Activated CD4-positive, alpha-beta T cell treated with anti-CD3 and anti-CD28 coated beads, Interleukin-2, amount 50 U/mL, for 24 hours (primary cell): ENCODE results near the gene SIGLEC9.
"Not testable (repeated sequence)": the region's sequence is repeated elsewhere in the genome, so short reads cannot be mapped to it uniquely, and the experiment has no call there.

Source experiments
- DNase-seq, 2 donors: peaks; one replicate each; pipeline ENCODE4 v3.0.0-alpha.2; 2020; ENCODE audit warnings: low read depth in 1 of 2, low spot score in 1 of 2

Gene SIGLEC9

DNA sequence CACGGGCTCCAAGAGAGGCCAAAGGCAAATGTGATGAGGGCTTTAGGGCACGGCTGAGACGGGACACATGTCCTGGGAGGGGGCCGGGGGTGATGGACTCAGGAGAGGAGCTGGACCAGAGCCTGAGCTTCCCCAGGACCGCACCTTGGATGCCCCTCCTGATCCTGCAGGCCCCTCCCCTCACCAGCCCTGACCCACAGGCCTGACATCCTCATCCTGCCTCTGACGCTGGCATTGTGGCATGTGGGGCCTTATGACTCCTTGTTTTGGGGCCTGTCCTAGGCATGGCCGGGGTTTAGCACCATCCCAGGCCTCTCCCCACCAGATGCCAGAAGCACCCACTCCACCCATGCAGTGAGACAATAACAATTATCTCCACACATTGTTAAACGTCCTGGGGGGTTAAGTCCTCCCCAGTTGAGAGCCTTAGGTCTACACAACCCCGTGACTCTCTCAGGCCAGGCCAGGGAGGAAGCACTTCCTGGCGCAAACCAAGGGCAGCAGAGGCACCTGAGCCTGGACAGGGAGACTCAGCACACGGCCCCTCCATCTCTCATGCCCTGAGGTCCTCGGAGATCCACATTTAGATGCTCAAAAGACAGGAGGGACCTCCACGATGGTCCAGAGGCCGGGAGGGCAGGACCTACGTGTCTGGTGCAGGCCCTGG, 18.2 kb downstream of the SIGLEC9 start:
- not testable (repeated sequence) for DNase-seq

DNA sequence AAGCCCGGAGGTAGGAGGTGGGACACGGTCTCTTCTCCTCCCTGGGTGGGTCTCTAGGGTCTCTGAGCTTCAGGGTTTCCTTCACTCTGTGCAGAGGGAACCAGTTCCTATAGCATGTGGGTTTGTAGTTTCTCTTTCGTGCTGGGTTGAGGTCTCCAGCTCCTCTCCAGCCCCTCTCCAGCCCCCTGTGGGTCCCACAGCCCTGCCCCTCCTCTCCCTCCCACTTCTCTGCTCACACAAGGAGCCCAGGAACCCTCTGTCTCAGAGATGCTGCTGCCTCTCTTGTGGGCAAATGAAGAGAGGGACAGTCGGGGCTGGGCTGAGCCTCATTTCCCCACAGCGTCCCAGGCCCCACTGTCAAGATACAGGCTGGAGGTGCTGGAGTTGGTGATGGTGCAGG, 18.8 kb downstream of the SIGLEC9 start:
- no peak for DNase-seq

DNA sequence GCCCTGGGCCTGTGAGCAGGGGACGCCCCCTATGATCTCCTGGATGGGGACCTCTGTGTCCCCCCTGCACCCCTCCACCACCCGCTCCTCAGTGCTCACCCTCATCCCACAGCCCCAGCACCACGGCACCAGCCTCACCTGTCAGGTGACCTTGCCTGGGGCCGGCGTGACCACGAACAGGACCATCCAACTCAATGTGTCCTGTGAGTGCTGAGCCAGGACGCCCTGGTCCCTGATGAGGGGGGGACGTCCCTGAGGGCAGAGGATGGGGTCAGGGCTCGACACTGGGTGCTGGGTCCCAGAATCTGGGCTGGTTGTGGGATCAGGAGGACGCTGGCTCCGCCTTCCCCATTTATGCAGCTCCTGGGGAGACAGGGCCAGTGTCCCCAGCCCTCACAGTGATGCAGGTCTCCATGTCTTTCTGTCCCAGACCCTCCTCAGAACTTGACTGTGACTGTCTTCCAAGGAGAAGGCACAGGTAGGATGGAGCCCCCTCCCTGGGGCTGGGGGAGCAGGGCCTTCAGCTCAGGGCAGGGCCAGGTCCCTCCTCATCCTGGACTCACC, 19.9 kb downstream of the SIGLEC9 start:
- DNase-seq: no peak

DNA sequence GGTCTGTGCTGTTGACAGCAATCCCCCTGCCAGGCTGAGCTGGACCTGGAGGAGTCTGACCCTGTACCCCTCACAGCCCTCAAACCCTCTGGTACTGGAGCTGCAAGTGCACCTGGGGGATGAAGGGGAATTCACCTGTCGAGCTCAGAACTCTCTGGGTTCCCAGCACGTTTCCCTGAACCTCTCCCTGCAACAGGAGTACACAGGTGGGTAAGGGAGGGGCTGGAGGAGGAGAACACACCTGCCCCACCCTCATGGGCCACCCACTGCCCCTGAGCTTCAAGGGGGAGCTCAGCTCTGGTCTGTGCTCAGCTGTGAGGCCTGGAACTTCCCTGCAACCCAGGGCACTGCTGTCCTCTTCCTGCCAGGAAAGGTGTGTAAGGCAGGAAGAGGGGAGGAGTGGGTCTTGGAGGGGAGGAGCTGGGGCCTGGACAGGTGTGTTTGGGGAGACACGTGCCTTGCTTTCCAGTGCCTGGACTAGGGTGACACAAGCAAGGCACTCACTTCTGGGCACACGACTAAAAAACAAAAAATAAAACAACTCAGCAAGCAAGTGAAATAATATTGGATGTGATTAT, 21.3 kb downstream of the SIGLEC9 start:
- DNase-seq: no peak

DNA sequence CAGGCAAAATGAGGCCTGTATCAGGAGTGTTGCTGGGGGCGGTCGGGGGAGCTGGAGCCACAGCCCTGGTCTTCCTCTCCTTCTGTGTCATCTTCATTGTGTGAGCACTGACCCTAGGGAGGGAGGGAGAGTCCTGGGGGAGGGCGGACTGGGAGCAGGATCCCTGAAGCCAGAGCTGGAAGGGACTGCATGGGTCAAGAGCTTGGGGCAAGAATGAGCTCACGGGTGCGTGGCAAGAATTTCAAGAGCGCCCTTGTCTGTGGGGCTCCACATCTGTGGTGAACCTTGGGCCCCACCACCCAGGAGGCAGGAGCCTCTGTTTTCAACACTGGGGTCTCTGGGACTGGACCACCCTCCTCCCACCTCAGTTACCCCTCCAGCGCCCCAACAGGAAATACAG, 22.0 kb downstream of the SIGLEC9 start:
- no peak for DNase-seq

DNA sequence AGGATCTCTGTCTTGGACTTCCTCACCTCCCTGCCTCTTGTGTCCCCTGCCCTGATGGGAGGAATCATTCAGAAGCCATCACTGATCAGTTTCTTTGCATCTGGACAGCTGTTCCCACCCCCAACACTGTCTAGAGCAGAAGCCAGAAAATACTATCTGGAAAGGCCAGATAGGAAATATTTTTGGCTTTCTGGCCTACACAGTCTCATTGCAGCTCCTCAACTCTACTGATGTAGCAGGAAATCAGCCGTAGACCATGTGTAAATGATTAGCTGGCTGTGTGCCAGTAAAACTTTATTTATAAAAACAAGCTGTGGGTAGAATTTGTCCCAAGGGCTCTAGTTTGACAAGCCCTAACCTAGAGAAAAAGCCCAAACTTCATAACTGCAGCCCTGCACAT, 23.0 kb downstream of the SIGLEC9 start:
- DNase-seq: no peak

DNA sequence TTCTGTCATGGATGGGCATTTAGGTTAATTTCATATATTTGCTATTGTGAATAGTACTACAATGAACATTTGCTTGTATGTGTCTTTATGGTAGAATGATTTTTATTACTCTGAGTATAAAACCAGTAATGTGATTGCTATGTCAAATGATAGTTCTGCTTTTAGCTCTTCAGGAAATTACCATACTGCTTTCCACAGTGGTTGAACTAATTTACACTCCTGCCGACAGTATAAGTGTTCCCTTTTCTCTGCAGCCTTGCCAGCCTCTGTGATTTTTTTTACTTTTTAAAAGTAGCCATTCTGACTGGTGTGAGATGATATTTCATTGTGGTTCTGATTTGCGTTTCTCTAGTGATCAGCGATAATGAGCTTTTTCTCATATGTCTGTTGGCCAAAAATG, 23.9 kb downstream of the SIGLEC9 start:
- no peak for DNase-seq

DNA sequence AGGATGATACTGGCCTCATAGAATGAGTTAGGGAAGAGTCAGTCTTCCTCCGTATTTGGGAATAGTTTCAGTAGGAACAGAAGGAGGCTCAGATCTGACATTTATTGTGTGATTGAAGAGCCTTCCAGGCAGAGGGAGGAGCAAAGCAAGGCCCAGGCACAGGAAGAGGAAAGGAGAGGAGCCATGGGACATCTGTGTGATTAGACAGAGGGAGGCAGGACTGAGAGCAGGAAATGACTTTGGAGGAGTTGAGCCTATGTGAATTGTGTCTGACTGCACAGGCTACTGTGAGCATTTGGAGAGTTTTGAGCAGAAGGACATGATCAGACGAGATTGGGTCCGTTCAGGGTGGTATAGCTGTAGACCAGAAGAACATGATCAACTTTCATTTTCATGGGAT, 25.9 kb downstream of the SIGLEC9 start:
- DNase-seq: no peak

DNA sequence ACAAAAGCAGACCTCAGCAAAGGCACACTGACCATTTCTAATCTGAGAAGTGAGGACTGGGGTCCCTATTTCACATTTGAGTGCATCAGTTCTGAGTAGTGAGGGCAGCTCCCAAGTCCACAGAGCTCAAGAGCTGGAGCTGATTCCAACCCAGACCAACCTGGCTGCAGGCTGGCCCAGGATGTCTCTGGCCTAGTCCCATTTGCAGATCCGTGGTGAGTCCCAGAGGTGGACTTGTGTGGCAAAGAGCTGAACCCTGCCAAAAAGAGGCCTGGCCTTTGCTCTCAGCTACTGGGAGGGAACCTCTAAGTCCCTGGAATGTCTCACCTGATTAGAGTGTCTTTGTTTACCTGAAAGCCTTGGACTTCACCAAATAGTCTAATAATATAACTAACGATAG, 32.0 kb downstream of the SIGLEC9 start:
- DNase-seq: no peak

DNA sequence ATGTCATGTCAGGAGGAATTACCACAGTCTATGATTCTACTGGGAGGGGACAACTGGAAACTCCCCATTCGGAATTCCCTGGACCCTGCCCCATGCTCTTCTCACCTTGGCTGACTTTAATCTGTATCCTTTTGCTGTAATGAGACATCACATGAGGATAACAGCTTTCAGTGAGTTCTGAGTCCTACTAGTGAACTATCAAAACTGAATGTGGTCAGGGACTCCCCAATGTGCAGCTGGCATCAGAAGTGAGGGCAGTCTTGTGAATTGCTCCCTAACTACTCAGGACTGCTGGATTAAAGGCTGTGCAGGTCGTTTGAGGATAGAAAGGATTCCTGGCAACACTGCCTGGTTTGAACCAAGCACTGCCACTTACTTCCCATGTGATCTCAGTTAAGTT, 32.6 kb downstream of the SIGLEC9 start:
- no peak for DNase-seq

DNA sequence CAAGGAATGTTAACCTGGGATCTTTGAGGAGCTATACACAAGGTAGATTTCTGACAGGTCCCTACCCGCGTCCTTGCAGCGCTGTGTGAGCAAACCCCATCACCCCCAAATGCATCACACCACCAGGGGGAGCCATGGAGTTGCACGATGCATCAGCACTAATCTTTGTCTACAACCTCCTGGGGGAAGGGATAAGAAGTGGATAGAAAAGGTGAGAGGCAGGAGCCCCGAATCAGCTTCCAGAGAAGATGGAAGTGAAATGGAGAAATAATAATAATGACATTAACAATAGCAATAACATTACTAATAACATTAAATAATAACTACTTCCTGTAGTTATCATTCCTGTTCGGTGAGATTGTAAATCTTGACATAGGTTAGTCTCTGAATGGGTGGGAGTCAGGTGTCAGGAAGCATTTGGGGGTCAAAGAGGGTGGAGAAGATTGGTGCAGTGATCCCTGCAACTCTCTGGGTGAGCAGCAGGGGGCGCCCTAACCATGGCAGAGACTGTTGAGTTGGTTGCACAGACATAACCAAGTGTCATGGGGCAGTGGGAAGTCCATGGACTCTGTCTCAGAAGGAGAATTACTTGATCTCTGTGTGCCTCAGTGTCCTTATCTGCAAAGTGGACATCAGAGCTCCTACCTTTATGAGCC, 33.9 kb downstream of the SIGLEC9 start:
- peak; percentile 60 to 74 for DNase-seq

DNA sequence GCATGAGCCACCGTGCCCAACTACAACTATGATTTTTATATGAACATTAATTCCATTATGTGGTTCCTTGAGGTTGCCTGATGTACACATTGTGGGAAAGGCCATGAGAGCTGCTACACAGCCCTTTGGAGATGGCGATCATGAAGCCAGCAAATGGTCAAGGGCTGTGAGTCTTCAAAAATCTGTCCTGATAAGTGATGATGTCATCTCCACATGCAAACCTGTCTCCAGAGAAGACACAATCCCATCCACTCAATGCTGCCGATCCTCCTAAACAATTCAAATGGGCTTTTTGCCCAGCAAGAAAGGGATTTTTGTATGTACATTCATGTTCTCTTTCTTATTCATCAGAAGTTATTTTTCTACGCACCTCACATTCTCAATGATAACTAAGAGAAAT, 35.0 kb downstream of the SIGLEC9 start:
- no peak for DNase-seq

DNA sequence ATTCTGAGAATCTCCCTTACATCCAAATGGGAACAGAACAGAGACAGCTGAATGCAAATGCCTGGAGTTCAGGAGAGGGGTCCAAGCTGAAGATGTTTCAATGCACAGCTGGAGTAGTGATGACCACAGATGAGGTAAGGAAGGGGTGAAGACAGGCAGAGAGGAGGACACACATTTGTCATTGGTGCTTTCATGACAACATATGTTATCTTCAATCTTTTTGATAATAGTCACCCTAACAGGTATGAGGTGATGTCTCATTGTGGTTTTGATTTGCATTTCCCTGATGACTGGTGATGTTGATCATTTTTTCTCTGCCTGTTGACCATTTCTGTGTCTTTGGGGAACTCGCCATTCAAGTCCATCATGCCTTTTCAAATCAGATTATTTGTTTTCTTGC, 36.6 kb downstream of the SIGLEC9 start:
- DNase-seq: no peak

DNA sequence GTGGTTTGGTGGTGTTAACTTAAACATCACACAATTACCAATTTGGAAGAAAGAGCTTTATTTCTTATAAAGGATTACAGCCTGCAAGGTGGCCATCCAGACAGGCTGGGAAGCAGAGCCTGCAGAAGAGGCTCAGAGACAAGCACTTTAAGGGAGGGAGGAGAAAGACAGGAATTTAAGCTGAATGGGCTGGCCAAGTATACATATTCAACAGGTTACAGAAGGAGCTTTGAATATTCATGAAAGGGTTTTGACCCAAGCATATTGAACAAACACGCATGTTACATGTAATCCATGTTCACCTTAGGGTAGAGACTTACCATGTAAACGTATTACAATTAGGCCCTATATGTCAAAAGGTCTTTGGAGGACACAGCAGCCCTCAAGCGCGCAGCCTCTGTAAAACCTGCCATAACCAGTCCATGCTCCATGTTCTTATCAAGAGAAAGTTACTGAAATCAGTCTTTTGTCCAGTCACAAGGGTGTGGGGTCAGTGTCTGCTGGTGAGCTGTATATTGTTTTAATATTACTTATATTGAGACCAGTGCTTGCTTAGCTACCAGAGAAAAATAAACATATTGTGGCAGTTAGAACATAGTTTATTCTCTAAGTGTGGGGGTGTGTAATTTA, 37.3 kb downstream of the SIGLEC9 start:
- DNase-seq: no peak

DNA sequence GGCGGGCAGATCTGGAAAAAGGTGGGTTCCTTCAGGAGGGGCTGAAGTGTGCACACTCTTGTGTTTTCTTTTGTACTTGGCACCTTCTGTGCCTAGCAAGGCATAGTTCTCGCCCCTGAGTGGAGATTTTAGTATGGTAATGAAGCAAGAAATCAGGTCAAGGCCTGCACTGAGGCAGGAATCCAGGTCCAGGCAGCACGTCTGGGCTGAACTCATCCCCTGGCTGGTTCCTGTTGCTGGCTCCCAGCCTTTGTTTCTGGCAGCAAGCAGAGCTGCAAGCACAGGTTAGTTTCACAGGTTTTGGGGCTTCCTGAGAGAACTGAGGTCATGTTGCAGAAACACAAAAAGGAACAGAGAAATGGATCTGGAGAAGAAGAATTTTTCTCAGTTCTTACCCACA, 38.6 kb downstream of the SIGLEC9 start:
- DNase-seq: no peak

DNA sequence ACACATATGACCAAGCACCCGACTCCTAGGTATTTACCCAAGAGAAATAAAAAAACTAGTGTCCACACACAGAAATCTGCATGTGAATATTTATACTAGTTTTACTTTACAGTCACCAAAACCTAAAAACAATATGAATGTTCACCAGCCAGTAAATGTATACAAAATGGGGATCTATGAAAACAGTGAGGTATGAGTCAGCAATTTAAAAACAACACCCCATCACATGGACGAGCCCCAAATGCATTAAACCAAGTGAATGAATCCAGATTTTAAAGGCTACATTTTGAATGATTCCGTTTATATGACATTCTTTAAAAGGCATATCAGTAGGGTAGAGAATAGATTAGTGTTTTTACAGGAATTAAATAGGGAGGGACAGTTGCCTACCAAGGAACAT, 39.5 kb downstream of the SIGLEC9 start:
- DNase-seq: no peak

DNA sequence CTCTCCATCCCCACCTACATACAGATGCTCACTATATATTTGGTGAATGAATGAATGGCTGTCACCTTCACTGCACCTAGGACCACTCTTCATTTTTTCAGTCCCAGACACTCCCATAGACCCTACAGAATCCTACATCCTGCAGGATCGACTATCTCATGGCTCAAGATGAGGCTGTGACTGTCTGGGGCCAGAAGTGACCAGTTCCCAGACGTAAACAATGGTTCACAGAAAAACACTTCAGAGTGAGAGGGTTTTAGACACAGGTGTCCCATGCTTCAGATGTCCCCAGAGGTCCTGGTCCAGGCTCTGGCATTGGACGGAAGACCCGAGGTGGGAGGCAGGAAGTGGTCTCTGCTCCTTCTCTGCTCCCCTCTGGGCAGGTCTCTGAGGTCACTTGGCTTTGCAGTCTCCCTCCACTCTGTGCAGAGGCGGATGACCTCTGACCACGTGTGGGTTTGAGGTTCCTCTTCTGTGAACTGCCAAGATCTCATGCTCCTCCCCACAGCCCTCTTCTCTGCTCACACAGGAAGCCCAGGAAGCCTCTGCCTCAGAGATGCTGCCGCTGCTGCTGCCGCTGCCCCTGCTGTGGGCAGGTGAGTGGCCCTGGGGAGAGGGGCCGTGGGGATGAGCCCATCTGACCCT, 42.3 kb downstream of the SIGLEC9 start:
- no peak for DNase-seq

DNA sequence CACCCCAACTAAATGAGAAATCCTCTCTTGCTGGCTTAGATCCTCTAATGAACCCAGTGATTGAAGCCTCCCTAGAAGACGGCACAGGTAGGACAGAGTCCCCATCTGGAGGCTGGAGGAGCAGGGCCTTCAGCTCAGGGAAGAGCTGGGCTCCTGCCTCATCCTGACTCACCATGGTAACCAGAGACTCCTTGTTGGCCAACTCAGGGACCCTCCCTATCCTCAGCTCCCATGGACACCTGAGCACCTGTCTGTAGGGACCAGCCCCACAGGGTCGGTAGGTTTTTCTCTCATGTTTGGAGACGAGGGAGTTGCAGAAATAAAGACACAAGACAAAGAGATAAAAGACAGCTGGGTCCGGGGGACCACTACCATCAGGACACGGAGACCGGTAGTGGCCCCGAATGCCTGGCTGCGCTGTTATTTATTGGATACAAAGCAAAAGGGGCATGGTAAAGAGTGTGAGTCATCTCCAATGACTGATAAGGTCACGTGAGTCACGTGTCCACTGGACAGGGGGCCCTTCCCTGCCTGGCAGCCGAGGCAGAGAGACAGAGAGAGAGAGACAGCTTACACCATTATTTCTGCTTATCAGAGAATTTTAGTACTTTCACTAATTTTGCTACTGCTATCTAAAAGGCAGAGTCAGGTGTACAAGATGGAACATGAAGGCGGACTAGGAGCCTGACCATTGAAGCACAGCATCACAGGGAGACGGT, 44.0 kb downstream of the SIGLEC9 start:
- DNase-seq: no peak

DNA sequence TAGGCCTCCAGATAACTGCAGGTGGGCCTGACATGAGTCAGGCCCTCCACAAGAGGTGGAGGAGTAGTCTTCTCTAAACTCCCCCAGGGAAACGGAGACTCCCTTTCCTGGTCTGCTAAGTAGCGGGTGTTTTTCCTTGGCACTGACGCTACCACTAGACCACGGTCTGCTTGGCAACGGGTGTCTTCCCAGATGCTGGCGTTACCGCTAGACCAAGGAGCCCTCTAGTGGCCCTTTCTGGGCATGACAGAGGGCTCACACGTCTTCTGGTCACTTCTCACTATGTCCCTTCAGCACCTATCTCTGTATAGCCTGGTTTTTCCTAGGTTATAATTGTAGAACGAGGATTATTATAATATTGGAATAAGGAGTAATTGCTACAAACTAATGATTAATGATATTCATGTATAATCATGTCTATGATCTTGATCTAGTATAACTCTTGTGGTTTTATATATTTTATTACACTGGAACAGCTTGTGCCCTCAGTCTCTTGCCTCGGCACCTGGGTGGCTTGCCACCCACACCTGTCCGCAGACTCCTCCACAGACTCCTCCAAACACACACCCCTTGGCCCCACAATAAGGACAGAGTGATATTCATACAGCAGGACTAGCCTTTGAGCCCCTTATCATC, 44.7 kb downstream of the SIGLEC9 start:
- peak; percentile 46 to 48 for DNase-seq

DNA sequence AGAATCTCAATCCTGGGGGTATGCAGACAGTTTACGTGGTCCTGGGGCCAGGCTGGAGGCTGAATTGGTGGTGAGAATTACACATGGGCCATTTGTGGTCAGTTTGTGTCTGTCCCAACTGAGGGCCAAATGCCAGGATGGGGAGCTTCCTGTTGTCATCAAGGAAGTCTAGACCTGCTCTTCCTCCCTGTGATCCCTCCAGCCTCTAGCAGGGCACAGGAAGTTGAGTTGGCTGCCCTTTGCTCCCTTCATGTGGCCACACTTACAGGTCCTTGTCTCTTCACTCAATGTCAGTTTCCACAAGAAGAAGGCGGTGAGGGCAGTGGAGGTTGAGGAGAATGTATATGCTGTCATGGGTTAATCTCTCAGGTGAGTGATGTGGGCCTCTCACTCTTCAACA, 47.5 kb downstream of the SIGLEC9 start:
- DNase-seq: no peak
